HG02852 (cell line): Measurements from ENCODE around the gene MAP3K4.

Experiments used
- ATAC-seq: cut with Tn5 transposase; IDR thresholded peaks from one replicate; pipeline ENCODE4 v1.9.1; 2021; ENCODE audit warnings: mild to moderate bottlenecking, moderate library complexity; ENCODE audit not compliant: unreplicated experiment

Gene MAP3K4

DNA sequence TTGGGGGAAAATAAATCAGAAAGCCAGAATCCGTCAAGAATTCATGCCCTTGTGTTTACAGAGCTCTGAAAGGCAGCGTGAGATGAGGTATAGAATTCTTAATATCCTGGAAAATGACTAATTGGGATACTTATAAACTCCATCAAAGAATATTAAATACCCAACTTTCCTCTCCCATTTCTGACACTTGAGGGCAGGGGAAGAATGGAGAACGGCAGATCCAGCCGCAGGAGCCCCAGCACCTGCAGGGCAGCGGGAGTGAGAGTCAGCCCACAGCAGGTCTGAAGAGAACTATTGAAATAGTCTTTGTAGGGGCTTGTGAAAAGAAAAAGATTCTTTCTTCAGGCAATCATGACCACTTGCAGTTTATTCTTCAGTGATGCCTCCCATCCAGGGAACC lies 175.1 kb downstream of the MAP3K4 start:
- ATAC-seq = no peak
